Effector memory CD4-positive, alpha-beta T cell (primary cell): Measurements from ENCODE around the gene SH3BGRL3.
"Not testable (repeated sequence)": the region's sequence is repeated elsewhere in the genome, so short reads cannot be mapped to it uniquely, and the experiment has no call there.

Source experiments
- DNase-seq, 3 donors: peaks; one replicate each; pipeline ENCODE4 v3.0.0-alpha.2; 2020
- H3K27ac ChIP-seq: 2 replicates; pipeline ENCODE4 v1.7.0; 2013; ENCODE audit warnings: mild to moderate bottlenecking, low read length, moderate library complexity; ENCODE audit not compliant: insufficient read depth, poor library complexity, severe bottlenecking
- H3K27me3 ChIP-seq: replicated peaks from 2 replicates; pipeline ENCODE4 v1.7.0; 2013; ENCODE audit warnings: mild to moderate bottlenecking, low read length; ENCODE audit not compliant: insufficient read depth, control insufficient read depth, poor library complexity, severe bottlenecking
- H3K36me3 ChIP-seq: 2 replicates; pipeline ENCODE4 v1.7.0; 2013; ENCODE audit warnings: mild to moderate bottlenecking, low read length, moderate library complexity; ENCODE audit not compliant: control insufficient read depth, insufficient read depth
- H3K4me1 ChIP-seq: 2 replicates; pipeline ENCODE4 v1.7.0; 2013; ENCODE audit warnings: low read length, mild to moderate bottlenecking; ENCODE audit not compliant: control insufficient read depth, insufficient read depth, poor library complexity, severe bottlenecking
- H3K4me3 ChIP-seq: 2 replicates; pipeline ENCODE4 v1.7.0; 2013; ENCODE audit warnings: low read length, low read depth, mild to moderate bottlenecking; ENCODE audit not compliant: insufficient read depth, poor library complexity, severe bottlenecking
- H3K9me3 ChIP-seq: 2 replicates; pipeline ENCODE4 v1.7.0; 2013; ENCODE audit warnings: mild to moderate bottlenecking, low read length, moderate library complexity; ENCODE audit not compliant: control insufficient read depth
- total RNA-seq, 3 donors: gene quantifications; one replicate each; lab custom pipeline; 2026; lab: John Stamatoyannopoulos, UW

The SH3BGRL3 gene
- 186 to 216 (median 194) reads per million in 3 donors for total RNA-seq

DNA sequence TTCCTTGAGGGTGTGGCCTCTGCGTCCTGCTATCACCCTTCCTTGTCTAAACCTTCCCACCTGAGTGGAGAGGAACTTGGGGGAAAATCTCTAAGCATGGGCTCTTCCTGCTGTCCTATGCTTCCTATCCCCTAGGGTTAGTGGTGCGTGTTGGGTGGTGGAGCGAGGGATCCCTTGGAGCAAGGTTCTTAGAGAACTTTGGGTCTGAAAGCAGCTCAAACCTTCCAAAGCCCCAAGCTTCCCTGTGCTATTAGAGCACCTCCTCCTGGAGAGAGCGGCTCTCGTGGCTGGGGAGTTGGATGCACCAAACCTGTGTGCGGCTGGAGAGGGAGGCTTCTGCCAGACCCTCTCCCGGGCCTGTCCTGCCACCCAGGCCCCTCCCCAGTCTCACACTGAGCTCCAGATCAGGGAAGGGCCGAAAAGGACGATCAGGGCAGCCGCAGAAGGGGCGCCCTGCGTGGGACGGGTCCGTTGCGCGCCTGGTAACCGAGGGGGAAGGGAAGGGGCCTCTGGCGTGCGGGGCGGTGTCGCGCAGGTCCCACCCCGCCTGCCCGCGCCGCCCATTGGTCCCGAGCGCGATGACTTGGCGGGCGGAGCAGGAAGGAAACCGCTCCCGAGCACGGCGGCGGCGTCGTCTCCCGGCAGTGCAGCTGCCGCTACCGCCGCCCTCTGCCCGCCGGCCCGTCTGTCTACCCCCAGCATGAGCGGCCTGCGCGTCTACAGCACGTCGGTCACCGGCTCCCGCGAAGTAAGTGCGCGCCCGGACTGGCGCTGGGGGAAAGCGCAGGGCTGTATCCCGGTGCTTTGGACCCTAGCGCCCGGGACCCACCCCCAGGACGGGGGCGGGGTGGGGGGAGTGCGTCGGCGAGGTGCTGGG, at the start of gene SH3BGRL3:
SH3BGRL3 (plus strand) TSS at position 631 of the 877 bp plus-strand sequence; CDS start at position 701, 70 bp downstream.
- peak; percentile 76 to 78 (median 78) for DNase-seq
- Histone ChIP-seq H3K27me3 (no peaks in the 10 kb centered on the region), H3K4me1 (peaks cover 88% of the 10 kb centered on the region), H3K36me3 (peaks cover 15% of the 10 kb centered on the region), H3K9me3 (no peaks in the 10 kb centered on the region), H3K27ac (peak within 1 kb of the TSS; percentile 94), H3K4me3 (peak within 1 kb of the TSS; percentile 81)

DNA sequence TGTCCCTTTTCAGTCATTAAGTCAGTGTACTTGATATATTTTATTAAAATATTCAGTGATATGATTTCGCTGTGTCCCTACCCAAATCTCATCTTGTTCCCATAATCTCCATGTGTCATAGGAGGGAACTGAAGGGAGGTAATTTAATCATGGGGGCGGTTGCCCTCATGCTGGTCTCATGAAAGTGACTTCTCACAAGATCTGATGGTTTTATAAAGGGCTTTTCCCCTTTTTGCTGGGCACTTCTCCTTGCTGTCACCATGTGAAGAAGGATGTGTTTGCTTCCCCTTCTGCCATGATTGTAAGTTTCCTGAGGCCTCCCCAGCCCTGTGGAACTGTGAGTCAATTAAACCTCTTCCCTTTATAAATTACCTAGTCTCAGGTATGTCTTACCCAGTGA, 49.2 kb upstream of the SH3BGRL3 start:
- peaks cover 10% of the 10 kb centered on the region for H3K4me1 ChIP-seq
- not testable (repeated sequence) for H3K9me3 ChIP-seq, DNase-seq, H3K27me3 ChIP-seq, H3K27ac ChIP-seq, H3K36me3 ChIP-seq, H3K4me3 ChIP-seq

DNA sequence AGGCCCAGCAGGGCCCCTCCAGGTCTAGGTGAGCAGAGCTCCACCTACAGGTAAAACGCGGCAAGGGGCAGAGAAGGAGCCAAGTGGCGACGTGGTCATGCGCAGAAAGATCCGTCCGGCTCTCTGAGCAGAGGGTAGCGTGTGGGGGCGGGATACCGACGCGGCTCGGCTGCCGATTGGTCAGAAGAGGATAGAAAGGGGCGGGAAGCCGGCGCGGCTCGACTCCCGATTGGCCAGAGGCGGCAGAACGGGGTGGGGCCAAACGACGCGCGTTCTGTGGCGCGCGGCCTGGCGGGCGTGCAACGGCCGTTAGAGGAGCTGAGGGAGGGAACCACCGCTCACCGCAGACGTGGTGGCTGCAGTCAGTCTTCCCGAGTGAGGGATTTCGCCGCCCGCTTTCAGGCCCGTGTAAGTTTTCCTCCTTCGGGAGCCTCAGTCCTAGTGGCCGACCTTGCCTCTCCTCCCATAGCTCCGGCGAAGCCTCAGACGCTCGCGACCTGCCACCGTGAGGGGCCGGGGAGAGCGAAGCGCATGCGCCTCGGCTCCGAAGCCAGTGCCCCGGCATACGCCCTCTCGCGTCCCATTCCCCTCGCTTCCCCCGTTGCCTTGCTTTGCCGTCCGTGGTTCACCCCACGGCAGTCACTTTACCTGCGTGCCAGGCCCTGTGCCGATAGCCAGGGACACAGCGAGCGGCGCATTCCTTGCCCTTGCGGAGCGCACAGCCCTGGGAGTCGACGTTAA, 45.8 kb upstream of the SH3BGRL3 start, which contains the start of gene CEP85:
CEP85 (plus strand) TSS at position 298 of the 741 bp plus-strand sequence. CDS start 5,584 bp downstream, outside the sequence.
- H3K36me3 ChIP-seq = no peaks in the 10 kb centered on the region
- peak; percentile 96 to 99 (median 97) for DNase-seq
- H3K4me1 ChIP-seq = peaks cover 9% of the 10 kb centered on the region
- H3K27ac ChIP-seq = peak within 1 kb of the TSS; percentile 84
- H3K27me3 ChIP-seq = no peaks in the 10 kb centered on the region
- peak within 1 kb of the TSS; percentile 88 for H3K4me3 ChIP-seq
- no peaks in the 10 kb centered on the region for H3K9me3 ChIP-seq

DNA sequence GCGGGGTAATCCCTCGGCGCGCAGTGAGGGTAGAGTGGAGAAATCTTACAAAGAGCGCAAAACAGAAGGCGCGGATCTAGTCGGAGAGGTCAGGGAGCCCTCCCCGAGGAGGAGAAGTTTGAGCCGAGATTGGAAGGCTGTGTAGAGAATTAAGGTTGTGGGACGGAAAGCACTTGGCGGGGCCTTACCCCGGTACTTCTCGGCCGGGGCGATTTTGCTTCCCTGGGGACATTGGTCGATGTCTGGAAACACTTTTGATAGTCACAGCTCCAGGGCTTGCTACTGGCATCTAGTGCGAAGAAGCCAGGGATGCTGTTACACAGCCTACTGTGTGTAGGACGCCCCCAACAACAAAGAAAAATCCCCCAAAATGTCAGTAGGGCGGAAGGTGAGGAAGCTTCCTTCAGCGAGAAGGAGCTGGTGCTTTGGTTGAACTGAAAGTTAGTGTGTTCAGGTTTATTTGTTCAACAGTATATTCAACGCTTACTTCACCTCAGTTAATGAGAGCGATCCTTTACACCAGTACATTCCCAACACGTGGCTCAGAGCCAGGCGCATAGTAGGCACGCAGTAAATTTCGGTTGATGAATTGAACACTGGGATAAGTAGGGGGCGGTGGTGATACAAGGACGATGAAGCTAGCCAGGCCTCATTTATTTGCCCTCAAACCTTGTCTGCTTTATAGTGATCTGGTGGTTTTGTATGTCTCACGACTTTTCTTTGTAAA, 45.1 kb upstream of the SH3BGRL3 start:
- H3K9me3 ChIP-seq = no peaks in the 10 kb centered on the region
- H3K4me3 ChIP-seq = peak overlapping the region; percentile 88
- H3K36me3 ChIP-seq = no peaks in the 10 kb centered on the region
- H3K27ac ChIP-seq = peak overlapping the region; percentile 84
- no peak for DNase-seq
- no peaks in the 10 kb centered on the region for H3K27me3 ChIP-seq
- H3K4me1 ChIP-seq = peaks cover 9% of the 10 kb centered on the region

DNA sequence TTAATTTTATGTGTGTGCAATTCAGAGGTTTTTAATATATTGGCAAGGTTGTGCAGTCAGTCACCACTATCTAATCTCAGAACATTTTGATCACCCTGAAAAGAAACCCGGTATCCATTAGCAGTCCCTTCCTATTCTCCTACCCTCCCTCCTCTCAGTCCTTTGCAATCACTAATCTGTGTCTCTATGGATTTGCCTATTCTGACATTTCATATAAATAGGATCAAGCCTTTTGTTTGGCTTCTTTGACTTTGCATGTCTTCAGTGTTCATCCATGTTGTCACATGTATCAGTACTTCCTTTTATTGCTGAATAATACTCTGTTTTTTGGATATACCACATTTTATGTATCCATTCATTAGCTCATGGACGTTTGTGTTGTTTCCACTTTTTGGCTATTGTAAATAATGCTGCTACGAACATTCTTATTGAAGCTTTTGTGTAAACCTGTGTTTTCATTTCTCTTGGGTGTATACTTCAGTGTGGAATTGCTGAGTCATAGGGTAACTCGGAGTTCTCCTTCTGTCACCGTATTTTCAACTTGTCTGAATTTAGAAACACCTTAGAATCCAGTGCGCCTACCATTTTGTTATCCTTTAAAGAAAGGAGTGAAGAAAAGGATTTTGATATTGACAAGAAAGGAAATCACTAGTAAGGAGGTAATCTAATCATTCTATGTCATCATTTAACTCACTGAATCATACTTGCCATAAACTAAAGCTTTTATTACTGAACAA, 42.5 kb upstream of the SH3BGRL3 start:
- Histone ChIP-seq H3K4me1 (peaks cover 9% of the 10 kb centered on the region), H3K27me3 (no peaks in the 10 kb centered on the region), H3K9me3 (no peaks in the 10 kb centered on the region), H3K4me3 (no peak overlapping the region), H3K27ac (no peak overlapping the region), H3K36me3 (peaks cover 5% of the 10 kb centered on the region)
- no peak for DNase-seq

DNA sequence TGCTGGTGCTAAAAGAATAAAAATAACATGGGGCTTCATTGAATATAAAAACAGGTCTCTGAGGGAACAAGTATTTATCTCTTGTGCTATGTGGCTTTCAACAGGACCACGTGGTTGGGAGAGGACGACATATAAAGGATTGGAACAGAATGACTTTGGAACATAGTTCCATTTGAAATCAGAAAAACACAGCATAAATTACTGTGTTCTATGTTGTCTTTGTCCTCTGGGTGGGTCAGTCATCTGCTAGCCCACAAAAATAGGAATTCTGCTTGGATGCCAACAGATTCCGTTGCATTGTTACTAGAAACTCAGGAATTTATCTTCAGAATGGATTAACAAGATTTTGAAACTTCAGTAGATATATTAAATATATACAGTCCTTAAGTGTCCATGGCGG, 40.0 kb upstream of the SH3BGRL3 start:
- H3K27me3 ChIP-seq = no peaks in the 10 kb centered on the region
- no peak overlapping the region for H3K4me3 ChIP-seq
- H3K36me3 ChIP-seq = peaks cover 18% of the 10 kb centered on the region
- no peaks in the 10 kb centered on the region for H3K9me3 ChIP-seq
- DNase-seq = no peak
- peaks cover 5% of the 10 kb centered on the region for H3K4me1 ChIP-seq
- no peak overlapping the region for H3K27ac ChIP-seq

DNA sequence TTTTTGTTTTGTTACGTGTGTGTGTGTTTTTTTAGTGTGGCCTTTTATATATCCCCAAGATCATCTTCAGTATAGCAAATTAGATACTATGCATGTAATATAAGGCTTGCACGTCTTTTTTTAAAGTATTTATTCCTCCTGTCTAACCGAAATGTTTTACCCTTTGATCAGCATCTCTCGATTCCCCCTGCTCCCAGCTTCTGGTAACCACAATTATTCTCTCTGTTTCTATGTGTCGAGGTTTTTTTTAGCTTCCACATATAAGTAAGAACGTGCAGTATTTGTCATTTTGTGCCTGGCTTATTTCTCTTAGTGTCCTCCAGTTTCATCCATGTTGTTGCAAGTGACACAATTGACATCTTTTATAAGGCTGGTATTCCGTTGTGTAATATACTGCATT, 27.2 kb upstream of the SH3BGRL3 start:
- Histone ChIP-seq H3K9me3 (no peaks in the 10 kb centered on the region), H3K27me3 (no peaks in the 10 kb centered on the region)

DNA sequence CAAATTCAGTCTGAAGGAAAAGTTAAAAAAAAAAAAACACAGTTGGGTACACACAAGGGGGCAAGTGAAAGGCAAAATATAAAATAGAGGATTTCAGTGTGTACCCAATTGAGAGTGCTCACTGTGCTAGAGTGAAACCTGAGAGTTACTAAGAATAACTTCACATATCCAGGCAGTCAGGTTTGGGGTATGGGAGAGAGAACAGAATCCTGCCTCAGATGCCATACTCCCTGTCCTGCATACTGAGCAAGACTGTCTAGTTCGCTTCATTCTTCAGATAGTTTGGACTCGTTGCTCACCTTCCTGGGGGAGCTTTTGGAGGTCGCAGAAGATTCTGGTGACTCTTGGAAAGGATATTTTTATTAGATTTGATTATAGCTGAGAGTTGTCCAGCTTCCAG, 25.5 kb upstream of the SH3BGRL3 start:
- peaks cover 26% of the 10 kb centered on the region for H3K36me3 ChIP-seq
- no peaks in the 10 kb centered on the region for H3K9me3 ChIP-seq
- H3K27me3 ChIP-seq = no peaks in the 10 kb centered on the region
- no peak overlapping the region for H3K4me3 ChIP-seq
- no peaks in the 10 kb centered on the region for H3K4me1 ChIP-seq
- no peak overlapping the region for H3K27ac ChIP-seq
- DNase-seq = no peak

More for the DNA sequence above, 27.2 kb upstream of the SH3BGRL3 start:
- no peak overlapping the region for H3K27ac ChIP-seq
- H3K36me3 ChIP-seq = peaks cover 14% of the 10 kb centered on the region
- no peak overlapping the region for H3K4me3 ChIP-seq
- no peaks in the 10 kb centered on the region for H3K4me1 ChIP-seq
- DNase-seq = no peak

DNA sequence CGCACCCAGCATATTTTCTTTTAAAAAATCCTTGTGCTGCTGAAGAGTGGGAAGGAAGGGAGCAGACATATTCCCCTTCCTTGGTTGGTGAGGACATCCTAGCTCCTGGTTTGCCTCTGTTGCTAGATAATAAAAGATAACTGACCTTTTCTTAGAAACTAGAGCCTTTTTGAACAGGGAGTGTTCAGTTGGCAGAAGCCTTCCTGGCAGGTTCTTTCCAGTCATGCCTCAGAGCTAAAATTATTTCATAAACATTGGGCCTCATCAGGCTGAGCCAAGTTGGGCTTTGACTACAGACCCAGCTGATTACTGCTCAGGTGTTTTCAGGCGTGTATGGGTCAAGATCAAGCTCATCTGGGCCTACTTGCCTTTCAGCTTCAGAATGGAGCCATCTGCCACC, 22.7 kb upstream of the SH3BGRL3 start:
- Histone ChIP-seq H3K36me3 (peaks cover 30% of the 10 kb centered on the region), H3K27me3 (no peaks in the 10 kb centered on the region), H3K27ac (no peak overlapping the region), H3K4me3 (no peak overlapping the region), H3K9me3 (no peaks in the 10 kb centered on the region), H3K4me1 (no peaks in the 10 kb centered on the region)
- no peak for DNase-seq
